HCT116 (cell line): Measurements from ENCODE around the gene ELP2. TPM values are rescaled to one million over a fixed set of nuclear protein-coding genes. Genes with fewer than 3 reads are reported as not detected.

ENCODE experiments used
- ATAC-seq: fragments of 200-7000 bp; cut with Tn5 transposase; 2 replicates; pipeline ENCODE4 v1.9.1; 2020; ENCODE audit warnings: mild to moderate bottlenecking, moderate library complexity
- BruUV-seq: library from RNA; stranded (reverse); fragments of 400-500 nt; replicated peaks from 2 replicates; lab custom pipeline; 2021; lab: Mats Ljungman, UMichigan
- CTCF ChIA-PET: fragments of 300-600 bp; sonication (Branson Sonifier 250); formaldehyde crosslinking; loops from one replicate; lab custom pipeline; 2021; ENCODE audit warnings: antibody characterized with exemption; lab: Charles Lee
- POLR2A ChIA-PET: fragments of 300-600, 350-600 bp; sonication (Branson Sonifier 250); formaldehyde crosslinking; loops from one replicate; lab custom pipeline; 2021; ENCODE audit warnings: antibody characterized with exemption; lab: Charles Lee
- RAD21 ChIA-PET, 2 experiments: fragments of 300-600 bp; sonication (Branson Sonifier 250); formaldehyde crosslinking; loops; one replicate each; lab custom pipeline; 2023; ENCODE audit warnings: low total read pairs in 2 of 2; ENCODE audit not compliant: uncharacterized antibody in 2 of 2, unreplicated experiment in 2 of 2, low non-redundant PET in 1 of 2; lab: Charles Lee
- DNase-seq: peaks from one replicate; pipeline ENCODE4 v3.0.0-alpha.2; 2010; ENCODE audit warnings: low read depth, low spot score
- H2AFZ ChIP-seq: fragments of 200-600 bp; shearing (Covaris generic), sonication (generic); 2 replicates; pipeline ENCODE4 v1.6.1; 2017; ENCODE audit warnings: low read depth, mixed run types, mixed read lengths, antibody characterized with exemption, low read length; ENCODE audit not compliant: poor library complexity, severe bottlenecking
- H3K27ac ChIP-seq: 2 replicates; pipeline ENCODE4 v1.5.1; 2012; ENCODE audit warnings: low read depth, low read length
- H3K27me3 ChIP-seq: fragments of 200-600 bp; sonication (generic); 2 replicates; pipeline ENCODE4 v1.6.1; 2016; ENCODE audit warnings: mixed run types, low read length, mixed read lengths; ENCODE audit not compliant: insufficient read depth
- H3K36me3 ChIP-seq, 2 experiments: fragments of 200-500 bp in 1 of 2; fragments of 200-600 bp in 1 of 2; sonication (Bioruptor generic) in 1 of 2; sonication (generic) in 1 of 2; 2 replicates each; pipeline versions ENCODE4 v1.5.1 to v1.6.1; 2014 to 2016; ENCODE audit warnings: low read length in 2 of 2, inconsistent platforms in 1 of 2, mixed read lengths in 1 of 2, mixed run types in 1 of 2; ENCODE audit not compliant: insufficient read depth in 2 of 2, control insufficient read depth in 1 of 2
- H3K4me1 ChIP-seq, 2 experiments: fragments of 200-600 bp in 1 of 2; sonication (generic) in 1 of 2; 2 replicates each; pipeline versions ENCODE4 v1.5.1 to v1.6.1; 2012 to 2017; ENCODE audit warnings: low read length in 2 of 2, inconsistent platforms in 1 of 2, mild to moderate bottlenecking in 1 of 2, mixed read lengths in 1 of 2, mixed run types in 1 of 2, moderate library complexity in 1 of 2; ENCODE audit not compliant: insufficient read depth in 2 of 2, control insufficient read depth in 1 of 2
- H3K4me2 ChIP-seq: fragments of 200-600 bp; sonication (generic); 2 replicates; pipeline ENCODE4 v1.6.1; 2017; ENCODE audit warnings: mixed run types, low read length, mixed read lengths
- H3K4me3 ChIP-seq, 2 experiments: fragments of 200-600 bp in 1 of 2; sonication (generic) in 1 of 2; replicated peaks in 1 of 2; 2 replicates each; pipeline ENCODE4 v1.5.1; 2011 to 2016; ENCODE audit warnings: low read length in 2 of 2, control low read depth in 1 of 2, low read depth in 1 of 2, mild to moderate bottlenecking in 1 of 2, mixed read lengths in 1 of 2, mixed run types in 1 of 2
- H3K79me2 ChIP-seq: fragments of 200-600 bp; sonication (generic); 2 replicates; pipeline ENCODE4 v1.6.1; 2017; ENCODE audit warnings: mild to moderate bottlenecking, mixed run types, low read length, moderate library complexity, mixed read lengths; ENCODE audit not compliant: insufficient read depth
- H3K9ac ChIP-seq: fragments of 200-600 bp; sonication (generic); 2 replicates; pipeline ENCODE4 v1.6.1; 2016; ENCODE audit warnings: low read length, mixed read lengths
- H3K9me2 ChIP-seq: fragments of 200-600 bp; sonication (generic), shearing (Covaris generic); 2 replicates; pipeline ENCODE4 v1.6.1; 2017; ENCODE audit warnings: mixed run types, mild to moderate bottlenecking, moderate library complexity; ENCODE audit not compliant: insufficient read depth
- H3K9me3 ChIP-seq, 2 experiments: fragments of 200-500 bp in 1 of 2; fragments of 200-600 bp in 1 of 2; sonication (Bioruptor generic) in 1 of 2; sonication (generic) in 1 of 2; 2 replicates each; pipeline ENCODE4 v1.6.1; 2014 to 2017; ENCODE audit warnings: low read length in 2 of 2, mixed read lengths in 2 of 2, inconsistent platforms in 1 of 2, low read depth in 1 of 2, mild to moderate bottlenecking in 1 of 2, mixed run types in 1 of 2, moderate library complexity in 1 of 2; ENCODE audit not compliant: control insufficient read depth in 1 of 2, insufficient read depth in 1 of 2
- H4K20me1 ChIP-seq: fragments of 200-600 bp; sonication (generic), shearing (Covaris generic); 2 replicates; pipeline ENCODE4 v1.6.1; 2017; ENCODE audit warnings: mixed run types, mild to moderate bottlenecking, moderate library complexity; ENCODE audit not compliant: insufficient read depth
- CBX3 ChIP-seq: IDR thresholded peaks from 2 replicates; pipeline ENCODE4 v1.6.1; 2012; ENCODE audit warnings: low read depth
- CEBPB ChIP-seq: IDR thresholded peaks from 2 replicates; pipeline ENCODE4 v1.6.1; 2012; ENCODE audit warnings: low read depth
- CTCF ChIP-seq, 3 experiments: fragments of 200-600 bp in 1 of 3; sonication (generic) in 1 of 3; IDR thresholded peaks in 2 of 3; conservative IDR thresholded peaks in 1 of 3; 2 replicates each; pipeline ENCODE4 v1.5.1; 2012 to 2017; ENCODE audit warnings: low read depth in 2 of 3, low read length in 2 of 3, antibody characterized with exemption in 1 of 3, borderline replicate concordance in 1 of 3, control low read depth in 1 of 3, mild to moderate bottlenecking in 1 of 3, mixed read lengths in 1 of 3, mixed run types in 1 of 3, moderate library complexity in 1 of 3; ENCODE audit not compliant: insufficient read depth in 1 of 3
- EGR1 ChIP-seq: IDR thresholded peaks from 2 replicates; pipeline ENCODE4 v1.6.1; 2012; ENCODE audit warnings: low read depth
- ELF1 ChIP-seq: IDR thresholded peaks from 2 replicates; pipeline ENCODE4 v1.6.1; 2012; ENCODE audit warnings: low read depth, borderline replicate concordance
- EZH2phosphoT487 ChIP-seq: fragments of 200-600 bp; IDR thresholded peaks from 2 replicates; pipeline ENCODE4 v1.6.1; 2018; ENCODE audit warnings: antibody characterized with exemption, borderline replicate concordance
- MAX ChIP-seq: IDR thresholded peaks from 2 replicates; pipeline ENCODE4 v1.6.1; 2012
- SIN3A ChIP-seq: IDR thresholded peaks from 2 replicates; pipeline ENCODE4 v1.6.1; 2012; ENCODE audit warnings: low read depth
- SP1 ChIP-seq: IDR thresholded peaks from 2 replicates; pipeline ENCODE4 v1.6.1; 2012; ENCODE audit warnings: low read depth
- YY1 ChIP-seq: IDR thresholded peaks from 2 replicates; pipeline ENCODE4 v1.6.1; 2011; ENCODE audit warnings: low read length, low read depth, moderate library complexity, mild to moderate bottlenecking; ENCODE audit not compliant: insufficient replicate concordance; ENCODE audit errors: extremely low read depth
- ZNF274 ChIP-seq: fragments of 200-500 bp; sonication (Bioruptor generic); IDR thresholded peaks from 2 replicates; pipeline ENCODE4 v1.6.1; 2014; ENCODE audit warnings: mild to moderate bottlenecking, low read depth, low read length, inconsistent platforms
- intact Hi-C: fragments of 100-400 bp; cut with micrococcal nuclease; formaldehyde crosslinking; loops from 2 replicates; pipeline ENCODE4 v1.10.0; 2022
- total RNA-seq: library from RNA; stranded (reverse); gene quantifications from one replicate; pipeline ENCODE4 v1.2.1, GENCODE V29; 2021; ENCODE audit not compliant: unreplicated experiment
- TF ChIP-seq, protein P1 (sequence below): IDR thresholded peaks from 2 replicates; pipeline ENCODE4 v1.6.1; 2011; ENCODE audit warnings: mild to moderate bottlenecking, low read length, moderate library complexity; ENCODE audit not compliant: insufficient replicate concordance; ENCODE audit errors: extremely low read depth

Gene ELP2
- total RNA-seq, 1 experiment from 2014 or later: 109 TPM

DNA sequence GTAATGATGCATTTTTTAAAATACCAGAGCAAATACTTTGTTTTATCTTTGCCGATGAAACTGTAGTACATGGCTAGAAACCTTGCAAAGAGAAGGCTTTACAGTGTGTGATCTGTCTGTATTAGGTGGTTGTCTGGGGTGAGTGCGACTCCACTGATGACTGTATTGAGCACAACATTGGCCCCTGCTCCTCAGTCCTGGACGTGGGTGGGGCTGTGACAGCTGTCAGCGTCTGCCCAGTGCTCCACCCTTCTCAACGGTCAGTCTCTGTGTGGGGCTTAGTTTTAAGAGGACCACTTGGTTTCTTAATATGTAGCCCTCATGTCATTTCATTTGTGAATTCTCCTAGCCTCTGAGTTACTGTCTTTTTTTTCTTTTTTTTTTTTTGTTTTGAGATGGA is 40.2 kb downstream of the ELP2 start:
- Histone ChIP-seq H3K27me3 (no peaks in the 10 kb centered on the region), H3K36me3 (peaks cover 39 to 44% of the 10 kb centered on the region in 2 experiments; a peak in 3 of 4 replicates), H3K9ac (no peak overlapping the region), H3K4me2 (no peak overlapping the region), H4K20me1 (no peaks in the 10 kb centered on the region; the same call in 1 of the 2 replicates), H3K9me2 (no peaks in the 10 kb centered on the region), H3K27ac (no peak overlapping the region), H3K4me1 (no peaks in the 10 kb centered on the region), H3K9me3 (no peaks in the 10 kb centered on the region), H3K79me2 (0 out of 2 replicates have a peak, but pooled peaks cover under 1% of the 10 kb centered on the region), H3K4me3 (no peak overlapping the region), H2AFZ (no peak overlapping the region)
- BruUV-seq: no TSS peak
- intact Hi-C loops: no loop called here
- no peak for DNase-seq
- no peak for ATAC-seq
- ChIA-PET POLR2A (no interaction called here), CTCF (no interaction called here), RAD21 (no interaction called here)
- no peak for TF ChIP-seq EGR1

- CTCF ChIA-PET: no interaction called here
- no peak overlapping the region for H3K27ac ChIP-seq
- intact Hi-C loops: no loop called here
- no peaks in the 10 kb centered on the region for H3K9me3 ChIP-seq
- POLR2A ChIA-PET: no interaction called here
- H3K9me2 ChIP-seq: no peaks in the 10 kb centered on the region
- H3K4me1 ChIP-seq: no peaks in the 10 kb centered on the region
- H3K27me3 ChIP-seq: no peaks in the 10 kb centered on the region
- DNase-seq (no peak), ATAC-seq (no peak)
- no peak overlapping the region for H3K4me3 ChIP-seq
- no TSS peak for BruUV-seq
- RAD21 ChIA-PET: no interaction called here
- H3K36me3 ChIP-seq: peaks cover 33 to 37% of the 10 kb centered on the region in 2 experiments; a peak in 3 of 4 replicates
- H3K79me2 ChIP-seq: no peaks in the 10 kb centered on the region
- no peak overlapping the region for H3K9ac ChIP-seq
- H4K20me1 ChIP-seq: no peaks in the 10 kb centered on the region
- H2AFZ ChIP-seq: no peak overlapping the region
- H3K4me2 ChIP-seq: no peak overlapping the region
- TF ChIP-seq ZNF274: no peak
- no peak for TF ChIP-seq CTCF (IDR thresholded peaks at IDR 0.05 in 2 of 3, conservative IDR thresholded peaks at IDR 0.05 in 1 of 3; ENCODE audit: borderline replicate concordance in 1 of 3, insufficient read depth in 1 of 3, low read depth in 2 of 3, low read length in 2 of 3)
- no peak for TF ChIP-seq EZH2phosphoT487
- TF ChIP-seq YY1: no peak
- no peak for TF ChIP-seq MAX
- TF ChIP-seq, protein P1, sequence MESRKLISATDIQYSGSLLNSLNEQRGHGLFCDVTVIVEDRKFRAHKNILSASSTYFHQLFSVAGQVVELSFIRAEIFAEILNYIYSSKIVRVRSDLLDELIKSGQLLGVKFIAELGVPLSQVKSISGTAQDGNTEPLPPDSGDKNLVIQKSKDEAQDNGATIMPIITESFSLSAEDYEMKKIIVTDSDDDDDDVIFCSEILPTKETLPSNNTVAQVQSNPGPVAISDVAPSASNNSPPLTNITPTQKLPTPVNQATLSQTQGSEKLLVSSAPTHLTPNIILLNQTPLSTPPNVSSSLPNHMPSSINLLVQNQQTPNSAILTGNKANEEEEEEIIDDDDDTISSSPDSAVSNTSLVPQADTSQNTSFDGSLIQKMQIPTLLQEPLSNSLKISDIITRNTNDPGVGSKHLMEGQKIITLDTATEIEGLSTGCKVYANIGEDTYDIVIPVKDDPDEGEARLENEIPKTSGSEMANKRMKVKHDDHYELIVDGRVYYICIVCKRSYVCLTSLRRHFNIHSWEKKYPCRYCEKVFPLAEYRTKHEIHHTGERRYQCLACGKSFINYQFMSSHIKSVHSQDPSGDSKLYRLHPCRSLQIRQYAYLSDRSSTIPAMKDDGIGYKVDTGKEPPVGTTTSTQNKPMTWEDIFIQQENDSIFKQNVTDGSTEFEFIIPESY: no peak
- no peak for TF ChIP-seq CEBPB
- TF ChIP-seq SP1: no peak
- no peak for TF ChIP-seq CBX3
- no peak for TF ChIP-seq ELF1
- TF ChIP-seq SIN3A: no peak
These were observed 45.8 kb downstream of the ELP2 start for GRCh38 chr18:36175481-36175880.
